ENCODE data around the gene LYSMD3. TPM values are rescaled to one million over a fixed set of nuclear protein-coding genes. Genes with fewer than 3 reads are reported as not detected.
"Not testable (repeated sequence)": the region's sequence is repeated elsewhere in the genome, so short reads cannot be mapped to it uniquely, and the experiment has no call there.

LYSMD3 gene
- polyA plus RNA-seq (2011; rRNA removed) (15.6 and 25.8 TPM in 2 replicates), polyA minus RNA-seq (2011; rRNA and poly(A)+ RNA removed) (10.8 and 20.4 TPM in 2 replicates)

DNA sequence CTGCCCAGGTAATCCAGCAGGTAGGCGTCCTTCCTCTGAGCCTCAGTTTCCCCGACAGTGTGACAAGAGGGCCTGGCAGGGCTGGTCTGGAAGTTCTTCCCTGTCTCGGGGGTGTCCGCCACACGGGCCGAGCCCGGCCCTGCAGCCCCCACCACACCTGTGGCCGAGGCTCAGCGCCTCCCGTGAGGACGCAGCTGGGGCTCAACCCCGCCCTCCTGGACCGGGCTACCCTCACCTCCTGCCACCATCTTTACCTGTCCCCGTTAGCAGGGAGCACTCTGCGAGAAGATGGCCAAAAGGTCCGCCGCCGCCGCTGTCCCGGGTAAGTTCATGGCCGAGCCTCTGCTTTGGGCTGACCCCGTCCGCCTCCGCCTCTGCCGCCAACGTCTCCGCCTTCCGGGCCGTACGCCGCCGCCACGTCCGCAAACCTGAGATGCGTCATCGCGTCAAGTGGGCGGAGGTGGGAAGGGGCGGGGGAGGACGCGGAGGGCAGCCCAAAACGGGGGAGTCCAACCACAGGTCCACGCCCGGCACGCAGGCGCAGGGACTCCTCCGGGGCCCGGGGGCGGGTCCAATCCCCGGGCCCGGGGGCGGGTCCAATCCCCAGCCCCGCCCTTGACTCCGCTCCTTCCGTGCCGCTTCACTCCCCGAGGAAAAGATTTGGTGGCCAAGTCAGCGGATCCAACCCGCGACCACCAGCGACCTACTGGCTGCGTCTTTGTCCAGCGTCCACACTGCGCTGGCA, at the start of gene LYSMD3:
Gene LYSMD3, minus strand, starts transcription at position 391 of the 745 bp plus-strand sequence. CDS start 4,295 bp downstream, outside the sequence.
- Histone ChIP-seq H3K27me3 (ENCODE audit: control insufficient read depth, insufficient read depth, low read length) (peaks cover 8% of the 10 kb centered on the region), H3K9me3 (ENCODE audit: control insufficient read depth, insufficient read depth, low read length) (peaks cover 6% of the 10 kb centered on the region; the same call in 1 of the 2 replicates), H3K27ac (ENCODE audit: low read depth, low read length) (peak within 1 kb of the TSS; percentile 94), H3K4me3 (ENCODE audit: low read depth, low read length) (peak within 1 kb of the TSS; percentile 94)
- CTCF ChIA-PET: interaction anchor here (0.7 to 2.3 kb wide), 15 partner anchors 9 to 1698 kb away, joined by 3 to 62 read pairs (median 5); partner anchors contain the start of genes MBLAC2 and POLR3G
- POLR2A ChIA-PET: interaction anchor here (1.2 to 1.4 kb wide), 3 partner anchors 18 to 55 kb away, joined by 3 to 5 read pairs (median 5); partner anchors contain the start of genes MBLAC2 and POLR3G
- peak; percentile 94 for DNase-seq (ENCODE audit: low read depth, low spot score)
- TF ChIP-seq, protein P1, sequence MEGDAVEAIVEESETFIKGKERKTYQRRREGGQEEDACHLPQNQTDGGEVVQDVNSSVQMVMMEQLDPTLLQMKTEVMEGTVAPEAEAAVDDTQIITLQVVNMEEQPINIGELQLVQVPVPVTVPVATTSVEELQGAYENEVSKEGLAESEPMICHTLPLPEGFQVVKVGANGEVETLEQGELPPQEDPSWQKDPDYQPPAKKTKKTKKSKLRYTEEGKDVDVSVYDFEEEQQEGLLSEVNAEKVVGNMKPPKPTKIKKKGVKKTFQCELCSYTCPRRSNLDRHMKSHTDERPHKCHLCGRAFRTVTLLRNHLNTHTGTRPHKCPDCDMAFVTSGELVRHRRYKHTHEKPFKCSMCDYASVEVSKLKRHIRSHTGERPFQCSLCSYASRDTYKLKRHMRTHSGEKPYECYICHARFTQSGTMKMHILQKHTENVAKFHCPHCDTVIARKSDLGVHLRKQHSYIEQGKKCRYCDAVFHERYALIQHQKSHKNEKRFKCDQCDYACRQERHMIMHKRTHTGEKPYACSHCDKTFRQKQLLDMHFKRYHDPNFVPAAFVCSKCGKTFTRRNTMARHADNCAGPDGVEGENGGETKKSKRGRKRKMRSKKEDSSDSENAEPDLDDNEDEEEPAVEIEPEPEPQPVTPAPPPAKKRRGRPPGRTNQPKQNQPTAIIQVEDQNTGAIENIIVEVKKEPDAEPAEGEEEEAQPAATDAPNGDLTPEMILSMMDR (IDR thresholded peaks at IDR 0.05; ENCODE audit: low read depth, low read length): no peak

DNA sequence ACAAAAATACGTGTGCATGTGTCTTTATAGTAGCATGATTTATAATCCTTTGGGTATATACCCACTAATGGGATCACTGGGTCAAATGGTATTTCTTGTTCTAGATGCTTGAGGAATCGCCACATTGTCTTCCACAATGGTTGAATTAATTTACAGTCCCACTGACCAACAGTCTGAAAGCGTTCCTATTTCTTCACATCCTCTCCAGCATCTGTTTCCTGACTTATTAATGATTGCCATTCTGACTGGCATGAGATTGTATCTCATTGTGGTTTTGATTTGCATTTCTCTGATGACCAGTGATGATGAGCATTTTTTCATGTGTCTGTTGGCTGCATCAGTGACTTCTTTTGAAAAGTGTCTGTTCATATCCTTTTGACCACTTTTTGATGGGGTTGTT, 47.2 kb upstream of the LYSMD3 start:
- DNase-seq (ENCODE audit: low read depth, low spot score); POLR2A ChIA-PET; CTCF ChIA-PET; H3K4me3 ChIP-seq (ENCODE audit: low read depth, low read length); H3K27ac ChIP-seq (ENCODE audit: low read depth, low read length); H3K27me3 ChIP-seq (ENCODE audit: control insufficient read depth, insufficient read depth, low read length); H3K9me3 ChIP-seq (ENCODE audit: control insufficient read depth, insufficient read depth, low read length): not testable (repeated sequence)

DNA sequence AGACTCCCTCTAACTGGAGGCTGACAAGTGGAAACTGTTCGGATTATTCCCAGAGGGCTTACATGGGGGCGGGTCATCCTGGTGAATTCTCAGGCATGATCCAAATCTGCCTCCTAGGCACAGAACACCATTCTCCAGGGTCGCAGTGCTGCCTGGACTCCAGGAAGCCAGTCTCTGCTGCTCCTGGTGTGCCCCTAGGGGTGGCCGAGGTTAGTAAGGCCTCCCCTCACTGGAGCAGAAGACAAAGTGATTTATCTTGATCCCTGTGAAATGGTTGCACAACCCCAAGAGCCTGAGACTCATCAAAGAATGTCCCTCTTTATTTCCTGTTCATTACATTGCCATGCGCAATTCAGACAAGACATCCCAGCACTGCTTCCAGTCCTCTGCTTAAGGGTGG, 46.3 kb upstream of the LYSMD3 start:
- no peaks in the 10 kb centered on the region for H3K27me3 ChIP-seq (ENCODE audit: control insufficient read depth, insufficient read depth, low read length)
- no peak overlapping the region for H3K4me3 ChIP-seq (ENCODE audit: low read depth, low read length)
- H3K9me3 ChIP-seq (ENCODE audit: control insufficient read depth, insufficient read depth, low read length): no peaks in the 10 kb centered on the region
- H3K27ac ChIP-seq (ENCODE audit: low read depth, low read length): no peak overlapping the region
- TF ChIP-seq, protein P1 (IDR thresholded peaks at IDR 0.05; ENCODE audit: low read depth, low read length): no peak
- POLR2A ChIA-PET: no interaction called here
- CTCF ChIA-PET: no interaction called here
- DNase-seq (ENCODE audit: low read depth, low spot score): no peak

DNA sequence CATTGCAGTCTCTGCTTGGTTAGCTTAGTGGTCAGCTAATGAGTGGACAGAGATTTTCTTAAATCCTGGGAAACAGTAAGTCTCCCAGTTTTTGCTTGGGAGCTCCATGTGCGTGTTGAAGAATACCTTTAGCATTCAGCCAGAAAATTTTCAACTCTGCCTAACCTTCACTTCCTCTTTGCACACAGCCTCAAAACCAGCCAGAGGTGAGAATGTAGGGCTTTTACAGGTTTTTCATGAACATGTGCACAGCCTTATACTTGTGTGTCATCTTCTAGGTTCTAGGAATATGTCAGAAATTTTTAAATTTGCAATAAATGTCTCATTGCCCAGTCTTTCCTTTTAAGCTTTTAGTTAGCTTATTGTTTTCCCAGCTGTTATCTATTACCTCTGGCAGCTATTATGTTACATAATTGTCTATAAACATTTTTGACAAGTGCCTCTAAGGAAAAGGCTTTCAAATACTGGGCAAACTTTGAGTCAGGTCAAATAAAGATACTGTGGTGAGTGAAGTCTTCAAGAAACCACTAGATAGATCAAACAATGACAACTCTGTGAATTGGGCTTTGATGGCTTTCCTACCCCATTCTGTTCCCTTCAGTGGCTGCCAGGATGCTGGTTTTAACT, 41.9 kb upstream of the LYSMD3 start:
- POLR2A ChIA-PET: interaction anchor here (0.5 kb wide), 1 partner anchor 171 kb away, joined by 7 read pairs; no protein-coding TSS in a partner anchor
- CTCF ChIA-PET: no interaction called here
- Histone ChIP-seq H3K9me3 (ENCODE audit: control insufficient read depth, insufficient read depth, low read length) (no peaks in the 10 kb centered on the region), H3K4me3 (ENCODE audit: low read depth, low read length) (no peak overlapping the region), H3K27ac (ENCODE audit: low read depth, low read length) (no peak overlapping the region), H3K27me3 (ENCODE audit: control insufficient read depth, insufficient read depth, low read length) (no peaks in the 10 kb centered on the region)
- TF ChIP-seq, protein P1 (IDR thresholded peaks at IDR 0.05; ENCODE audit: low read depth, low read length): no peak
- DNase-seq (ENCODE audit: low read depth, low spot score): no peak

DNA sequence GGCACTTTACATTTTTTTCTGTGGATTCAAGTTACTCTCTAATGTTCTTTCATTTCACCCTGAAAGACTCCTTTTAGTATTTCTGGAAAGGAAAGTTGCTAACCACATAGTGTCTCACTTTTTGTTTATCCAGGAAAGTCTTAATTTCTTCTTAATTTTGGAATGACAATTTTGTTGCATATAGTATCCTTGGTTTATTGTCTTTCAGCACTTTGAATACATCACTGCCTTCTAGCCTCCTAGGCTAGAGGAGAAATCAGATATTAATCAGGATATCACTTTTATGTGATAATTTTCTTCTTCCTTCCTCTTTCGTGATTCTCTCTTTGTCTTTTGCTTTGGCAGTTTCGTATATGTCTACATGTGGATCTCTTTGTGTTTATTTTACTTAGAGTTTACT, 40.6 kb upstream of the LYSMD3 start:
- H3K4me3 ChIP-seq (ENCODE audit: low read depth, low read length): no peak overlapping the region
- H3K27ac ChIP-seq (ENCODE audit: low read depth, low read length): no peak overlapping the region
- TF ChIP-seq, protein P1 (IDR thresholded peaks at IDR 0.05; ENCODE audit: low read depth, low read length): no peak
- ChIA-PET CTCF (no interaction called here), POLR2A (no interaction called here)
- no peak for DNase-seq (ENCODE audit: low read depth, low spot score)
- H3K27me3 ChIP-seq (ENCODE audit: control insufficient read depth, insufficient read depth, low read length): no peaks in the 10 kb centered on the region
- H3K9me3 ChIP-seq (ENCODE audit: control insufficient read depth, insufficient read depth, low read length): no peaks in the 10 kb centered on the region

All from AG04450 (cell line).